Pulmonary artery endothelial cell (primary cell): ENCODE measurements around the gene ASS1. TPM values are rescaled to one million over a fixed set of nuclear protein-coding genes. Genes with fewer than 3 reads are reported as not detected.

Source experiments
- DNase-seq: peaks from one replicate; pipeline ENCODE4 v3.0.0-alpha.2; 2011; ENCODE audit warnings: low read depth, low spot score
- total RNA-seq: library from RNA; depleted of rRNA; stranded (reverse); fragments of >200 nt; gene quantifications from 2 replicates; pipeline ENCODE4 v1.2.3, GENCODE V29; 2014

Gene ASS1
- total RNA-seq, 1 donor from 2014 or later, result 6.9 TPM

- no peak for DNase-seq
These were observed 48.7 kb downstream of the ASS1 start for GRCh38 chr9:130493476-130493875.

- DNase-seq, result no peak
These were observed 50.3 kb downstream of the ASS1 start for GRCh38 chr9:130495067-130495466.

GRCh38 chr9:130497139-130497538 lies 52.4 kb downstream of the ASS1 start:
- no peak for DNase-seq

GRCh38 chr9:130498298-130498917 lies 53.6 kb downstream of the ASS1 start:
- no peak for DNase-seq

- DNase-seq, result no peak
These were observed 54.3 kb downstream of the ASS1 start for GRCh38 chr9:130498918-130499698.

GRCh38 chr9:130499804-130500263 lies 55.1 kb downstream of the ASS1 start:
- DNase-seq, result no peak

GRCh38 chr9:130500340-130501180 lies 55.8 kb downstream of the ASS1 start:
- DNase-seq, result no peak

GRCh38 chr9:130501639-130502038 lies 56.9 kb downstream of the ASS1 start:
- DNase-seq, result no peak

GRCh38 chr9:130508218-130508617 lies 63.5 kb downstream of the ASS1 start:
- DNase-seq, result no peak

GRCh38 chr9:130512199-130512598 lies 67.4 kb downstream of the ASS1 start:
- DNase-seq, result no peak

GRCh38 chr9:130513078-130513477 lies 68.3 kb downstream of the ASS1 start:
- DNase-seq, result no peak

GRCh38 chr9:130518233-130518632 lies 73.5 kb downstream of the ASS1 start:
- no peak for DNase-seq

- no peak for DNase-seq
These were observed 74.4 kb downstream of the ASS1 start for GRCh38 chr9:130518943-130519799.

- no peak for DNase-seq
These were observed 75.2 kb downstream of the ASS1 start for GRCh38 chr9:130519927-130520326.

GRCh38 chr9:130521715-130522114 lies 77.0 kb downstream of the ASS1 start:
- no peak for DNase-seq

- no peak for DNase-seq
These were observed 77.6 kb downstream of the ASS1 start for GRCh38 chr9:130522233-130522808.

- DNase-seq, result no peak
These were observed 79.2 kb downstream of the ASS1 start for GRCh38 chr9:130523921-130524320.

- DNase-seq, result no peak
These were observed 81.6 kb downstream of the ASS1 start for GRCh38 chr9:130526193-130526853.

GRCh38 chr9:130526854-130527650 lies 82.3 kb downstream of the ASS1 start:
- DNase-seq, result no peak
